GM10266 (cell line): ENCODE data around the gene EMD.
"Not testable (repeated sequence)": the region's sequence is repeated elsewhere in the genome, so short reads cannot be mapped to it uniquely, and the experiment has no call there.

ENCODE experiments used
- DNase-seq: peaks from one replicate; pipeline ENCODE4 v3.0.0; 2012; ENCODE audit errors: extremely low spot score
- TF ChIP-seq, protein P1 (sequence below): IDR thresholded peaks from 2 replicates; pipeline ENCODE4 v1.5.1; 2012; ENCODE audit warnings: mild to moderate bottlenecking, low read depth; ENCODE audit not compliant: control insufficient read depth, insufficient read depth; ENCODE audit errors: missing control alignments

EMD gene

DNA sequence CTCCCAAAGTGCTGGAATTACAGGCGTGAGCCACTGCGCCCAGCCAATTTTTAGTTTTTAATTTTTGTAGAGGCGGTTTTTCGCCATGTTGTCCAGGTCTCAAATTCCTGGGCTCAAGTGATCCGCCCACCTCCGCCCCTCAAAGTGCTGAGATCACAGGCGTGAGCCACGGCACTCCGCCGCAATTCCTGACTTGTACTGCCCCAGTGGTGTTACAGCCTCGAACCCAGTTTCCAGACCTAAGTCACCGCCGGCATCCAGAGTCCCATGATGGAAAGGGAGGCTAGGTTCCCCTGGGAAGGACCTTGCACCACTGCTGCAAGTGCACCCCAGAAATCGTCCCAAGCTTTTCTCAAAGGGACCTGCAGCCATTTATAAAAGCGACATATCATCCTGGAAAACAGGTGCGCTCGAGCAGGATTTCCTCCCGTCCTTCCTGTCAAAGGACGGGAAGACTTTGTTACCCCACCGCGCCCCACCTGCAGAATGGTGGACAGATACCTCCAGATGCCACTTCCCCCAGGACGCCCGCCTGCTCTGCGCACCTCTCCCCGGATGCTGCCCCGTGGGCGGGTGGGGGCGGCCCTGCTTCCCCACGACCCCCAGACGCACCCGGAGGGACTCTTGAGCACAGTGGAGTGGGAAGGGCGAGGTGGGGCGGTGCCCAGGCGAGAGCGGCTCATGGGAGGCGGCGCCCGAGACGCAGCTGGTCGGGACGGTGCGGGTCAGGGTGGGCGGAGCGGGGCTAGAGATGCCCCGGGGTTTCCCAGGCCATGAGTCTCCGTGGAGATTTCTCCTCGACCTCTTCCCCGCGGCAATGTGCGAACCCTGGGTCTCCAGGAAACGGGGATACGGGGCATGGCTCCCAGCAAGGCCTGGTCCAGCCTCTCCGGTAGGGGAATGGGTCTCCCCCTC lies 18.1 kb downstream of the EMD start:
- DNase-seq, result peak; percentile 47
- TF ChIP-seq, protein P1, sequence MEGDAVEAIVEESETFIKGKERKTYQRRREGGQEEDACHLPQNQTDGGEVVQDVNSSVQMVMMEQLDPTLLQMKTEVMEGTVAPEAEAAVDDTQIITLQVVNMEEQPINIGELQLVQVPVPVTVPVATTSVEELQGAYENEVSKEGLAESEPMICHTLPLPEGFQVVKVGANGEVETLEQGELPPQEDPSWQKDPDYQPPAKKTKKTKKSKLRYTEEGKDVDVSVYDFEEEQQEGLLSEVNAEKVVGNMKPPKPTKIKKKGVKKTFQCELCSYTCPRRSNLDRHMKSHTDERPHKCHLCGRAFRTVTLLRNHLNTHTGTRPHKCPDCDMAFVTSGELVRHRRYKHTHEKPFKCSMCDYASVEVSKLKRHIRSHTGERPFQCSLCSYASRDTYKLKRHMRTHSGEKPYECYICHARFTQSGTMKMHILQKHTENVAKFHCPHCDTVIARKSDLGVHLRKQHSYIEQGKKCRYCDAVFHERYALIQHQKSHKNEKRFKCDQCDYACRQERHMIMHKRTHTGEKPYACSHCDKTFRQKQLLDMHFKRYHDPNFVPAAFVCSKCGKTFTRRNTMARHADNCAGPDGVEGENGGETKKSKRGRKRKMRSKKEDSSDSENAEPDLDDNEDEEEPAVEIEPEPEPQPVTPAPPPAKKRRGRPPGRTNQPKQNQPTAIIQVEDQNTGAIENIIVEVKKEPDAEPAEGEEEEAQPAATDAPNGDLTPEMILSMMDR, result no peak

- peak; percentile 93 for DNase-seq
- TF ChIP-seq, protein P1, result no peak
Measured at GRCh38 chrX:154397888-154398667, 19.0 kb downstream of the EMD start, which contains the start of gene RPL10. RPL10 (plus strand) TSS chrX:154398377; CDS start chrX:154398520, 143 bp downstream.

DNA sequence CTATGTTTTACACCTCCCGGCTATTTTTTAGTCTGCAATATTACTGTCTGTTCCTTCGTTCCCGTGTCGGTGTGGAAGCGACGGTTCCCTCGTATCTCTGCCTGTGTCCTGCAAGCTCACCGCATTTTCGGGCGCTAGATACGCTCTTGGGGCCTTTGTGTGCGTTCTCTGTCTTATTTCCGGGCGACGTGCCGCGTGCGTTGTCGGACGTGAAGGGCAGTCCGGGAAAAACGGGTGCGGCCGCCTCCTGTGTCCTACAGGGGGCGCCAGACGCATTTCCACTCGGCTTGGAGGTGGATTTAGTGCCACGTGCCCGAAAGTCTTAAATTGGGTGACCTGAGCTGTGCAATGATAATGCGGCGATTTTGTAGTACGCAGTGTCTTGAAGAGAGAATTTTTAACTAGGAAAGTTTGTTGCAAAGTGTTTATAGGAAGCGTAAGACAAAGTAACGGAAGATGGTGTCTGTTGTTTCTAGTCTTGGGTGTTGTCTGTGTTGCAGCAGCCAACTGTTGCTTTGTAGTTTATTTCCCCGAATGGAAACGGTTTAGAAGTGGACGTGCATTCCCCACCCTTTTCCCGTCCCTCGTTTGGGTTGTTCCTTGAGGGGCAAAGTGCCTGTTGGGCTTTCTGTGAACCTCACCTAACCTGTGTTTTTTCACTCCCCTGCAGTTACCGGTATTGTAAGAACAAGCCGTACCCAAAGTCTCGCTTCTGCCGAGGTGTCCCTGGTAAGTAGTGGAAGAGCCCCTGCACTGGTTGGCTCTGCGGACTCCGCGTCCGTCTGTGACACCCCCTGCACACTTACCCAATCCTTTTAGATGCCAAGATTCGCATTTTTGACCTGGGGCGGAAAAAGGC lies 19.8 kb downstream of the EMD start:
- TF ChIP-seq, protein P1, result peak; percentile 71

DNA sequence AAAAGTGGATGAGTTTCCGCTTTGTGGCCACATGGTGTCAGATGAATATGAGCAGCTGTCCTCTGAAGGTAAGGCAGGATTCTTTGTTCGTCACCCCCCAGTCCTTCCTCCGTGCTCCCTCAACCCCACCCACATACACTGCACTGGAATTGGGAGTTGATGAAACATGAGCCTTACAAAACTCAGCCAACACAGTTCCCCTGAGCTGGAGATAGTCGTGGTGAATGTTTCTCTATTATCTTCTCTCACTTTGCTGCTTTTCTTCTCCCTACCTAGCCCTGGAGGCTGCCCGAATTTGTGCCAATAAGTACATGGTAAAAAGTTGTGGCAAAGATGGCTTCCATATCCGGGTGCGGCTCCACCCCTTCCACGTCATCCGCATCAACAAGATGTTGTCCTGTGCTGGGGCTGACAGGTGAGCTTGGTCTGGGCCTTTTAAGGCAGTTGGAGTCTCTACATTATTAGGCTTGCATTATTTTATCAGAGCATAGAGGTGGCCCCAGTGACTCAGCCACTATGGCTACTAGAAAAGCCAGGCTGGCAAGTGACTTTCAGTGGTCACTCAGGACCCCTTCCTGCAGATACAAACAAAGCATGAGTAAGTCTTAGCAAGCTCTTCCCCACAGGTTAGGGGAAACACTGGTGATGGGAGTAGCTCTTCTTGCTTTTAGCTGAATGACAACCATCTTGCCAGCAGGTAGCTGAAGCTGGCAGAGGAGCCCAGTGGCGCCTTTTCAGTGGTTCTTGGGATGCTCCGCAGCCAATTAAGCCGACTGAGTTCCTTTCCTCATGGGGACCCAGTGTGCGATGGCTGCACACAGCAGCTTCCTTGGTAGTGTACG lies 20.7 kb downstream of the EMD start:
- no peak for DNase-seq
- TF ChIP-seq, protein P1, result no peak

More for the DNA sequence above, 19.8 kb downstream of the EMD start:
- peak; percentile 54 for DNase-seq

- not testable (repeated sequence) for DNase-seq
Measured at GRCh38 chrX:154400369-154400817, 21.3 kb downstream of the EMD start.

DNA sequence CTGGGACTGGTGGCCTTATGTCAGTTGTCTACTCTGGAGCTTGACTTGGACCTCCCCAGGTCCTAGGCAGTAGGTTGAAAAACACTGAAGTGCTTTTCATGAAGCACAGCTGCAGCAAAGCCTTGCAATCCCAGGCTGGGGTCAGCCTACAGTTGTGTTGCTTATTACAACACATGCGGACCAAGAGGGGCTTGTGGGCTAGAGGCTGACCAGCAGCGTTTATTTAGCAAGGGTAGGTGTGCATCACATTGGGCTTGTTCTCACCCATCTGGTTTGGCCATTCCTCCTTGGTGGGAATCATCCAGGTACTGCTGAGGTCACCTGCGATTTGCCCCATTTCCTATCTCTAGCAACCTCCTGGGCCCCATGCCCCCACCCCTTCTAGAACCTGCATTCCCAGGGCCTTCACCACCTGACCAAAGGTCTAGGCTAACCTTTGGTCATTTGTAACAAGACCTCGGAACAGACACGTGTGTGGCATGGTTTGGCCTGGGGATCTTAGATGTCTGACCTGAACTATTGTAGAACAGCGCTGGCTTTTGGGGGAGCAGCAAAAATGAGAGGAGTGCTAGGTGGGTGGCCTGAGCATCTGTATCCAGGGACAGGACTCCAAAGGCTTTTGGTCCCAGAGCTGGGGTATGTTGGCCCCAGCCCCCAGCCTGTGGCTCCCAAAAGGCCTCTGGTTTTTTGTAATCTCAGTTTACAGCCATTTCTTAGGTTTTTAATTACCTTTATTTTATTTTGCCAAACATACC lies 22.1 kb downstream of the EMD start:
- no peak for DNase-seq
- TF ChIP-seq, protein P1, result no peak
